MG63 (cell line): ENCODE measurements around the gene MSI2. TPM values are rescaled to one million over a fixed set of nuclear protein-coding genes. Genes with fewer than 3 reads are reported as not detected.

Experiments used
- DNase-seq: peaks from one replicate; pipeline ENCODE4 v3.0.0-alpha.2; 2020
- H3K27me3 ChIP-seq: fragments of 250-450 bp; sonication (Bioruptor Pico); 2 replicates; pipeline ENCODE4 v1.5.1; 2020; ENCODE audit warnings: mild to moderate bottlenecking, moderate library complexity
- H3K36me3 ChIP-seq: fragments of 250-450 bp; sonication (Bioruptor Pico); 2 replicates; pipeline ENCODE4 v1.5.1; 2020; ENCODE audit warnings: mild to moderate bottlenecking, moderate library complexity
- H3K4me3 ChIP-seq: fragments of 250-450 bp; sonication (Bioruptor Pico); 2 replicates; pipeline ENCODE4 v1.5.1; 2020; ENCODE audit warnings: mild to moderate bottlenecking, moderate library complexity
- H3K9me3 ChIP-seq: fragments of 250-450 bp; sonication (Bioruptor Pico); 2 replicates; pipeline ENCODE4 v1.5.1; 2020; ENCODE audit warnings: mild to moderate bottlenecking, moderate library complexity
- total RNA-seq: library from RNA; depleted of rRNA; stranded (reverse); fragments of >200 nt; shearing (Covaris generic); gene quantifications from 2 replicates; pipeline ENCODE4 v1.2.3, GENCODE V29; 2014; ENCODE audit warnings: low replicate concordance

The MSI2 gene
- total RNA-seq, 1 experiment from 2014 or later = 2.8 TPM

DNA sequence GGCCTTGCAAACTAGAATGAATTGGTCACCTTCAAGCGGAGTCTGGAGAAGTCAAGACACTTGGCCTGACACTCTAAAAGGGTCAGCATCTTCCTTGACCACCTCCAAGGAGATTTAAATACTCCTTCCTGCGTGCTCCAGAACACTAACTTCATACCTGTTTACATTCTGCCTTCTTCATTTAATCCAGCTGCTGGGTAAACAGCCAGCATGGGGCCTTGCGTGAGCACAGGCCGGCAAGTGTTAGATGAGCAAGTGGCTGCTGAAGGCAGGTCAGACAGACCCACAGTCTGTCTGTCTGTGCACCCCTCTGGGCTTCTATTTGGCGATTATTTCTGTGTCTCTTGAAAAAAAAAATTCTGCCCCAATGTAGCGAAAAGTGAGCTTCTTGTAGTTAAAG is 153.8 kb downstream of the MSI2 start:
- no peaks in the 10 kb centered on the region for H3K36me3 ChIP-seq
- no peaks in the 10 kb centered on the region for H3K27me3 ChIP-seq
- no peak overlapping the region for H3K4me3 ChIP-seq
- no peak for DNase-seq
- H3K9me3 ChIP-seq = no peaks in the 10 kb centered on the region

DNA sequence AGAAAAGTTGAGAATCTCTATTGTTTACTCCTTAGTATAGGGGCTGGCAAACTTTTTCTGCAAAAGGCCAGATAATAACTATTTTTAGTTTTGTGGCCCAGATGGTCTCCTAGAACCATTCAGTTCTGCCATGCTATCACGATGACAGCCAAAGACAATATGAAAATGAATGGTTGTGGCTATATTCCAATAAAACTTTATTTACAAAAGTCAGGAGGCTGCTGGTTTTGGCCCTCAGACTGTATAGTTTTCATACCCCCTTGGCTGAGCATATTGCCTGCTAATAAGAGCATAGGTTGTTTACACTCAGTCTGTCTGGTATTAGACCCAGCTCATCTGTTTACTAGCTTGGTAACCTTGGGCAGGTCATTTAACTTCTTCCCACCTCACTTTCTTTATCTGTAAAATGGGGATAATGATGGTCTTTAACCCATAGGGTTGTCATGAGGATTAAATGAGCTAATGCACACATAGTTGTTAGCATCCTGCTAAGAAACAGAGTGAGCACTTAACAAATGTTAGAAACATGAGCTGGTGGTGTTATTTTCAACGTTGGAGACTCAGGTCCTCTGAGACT is 156.3 kb downstream of the MSI2 start:
- no peak overlapping the region for H3K4me3 ChIP-seq
- H3K36me3 ChIP-seq = no peaks in the 10 kb centered on the region
- DNase-seq = no peak
- H3K9me3 ChIP-seq = no peaks in the 10 kb centered on the region
- H3K27me3 ChIP-seq = no peaks in the 10 kb centered on the region

DNA sequence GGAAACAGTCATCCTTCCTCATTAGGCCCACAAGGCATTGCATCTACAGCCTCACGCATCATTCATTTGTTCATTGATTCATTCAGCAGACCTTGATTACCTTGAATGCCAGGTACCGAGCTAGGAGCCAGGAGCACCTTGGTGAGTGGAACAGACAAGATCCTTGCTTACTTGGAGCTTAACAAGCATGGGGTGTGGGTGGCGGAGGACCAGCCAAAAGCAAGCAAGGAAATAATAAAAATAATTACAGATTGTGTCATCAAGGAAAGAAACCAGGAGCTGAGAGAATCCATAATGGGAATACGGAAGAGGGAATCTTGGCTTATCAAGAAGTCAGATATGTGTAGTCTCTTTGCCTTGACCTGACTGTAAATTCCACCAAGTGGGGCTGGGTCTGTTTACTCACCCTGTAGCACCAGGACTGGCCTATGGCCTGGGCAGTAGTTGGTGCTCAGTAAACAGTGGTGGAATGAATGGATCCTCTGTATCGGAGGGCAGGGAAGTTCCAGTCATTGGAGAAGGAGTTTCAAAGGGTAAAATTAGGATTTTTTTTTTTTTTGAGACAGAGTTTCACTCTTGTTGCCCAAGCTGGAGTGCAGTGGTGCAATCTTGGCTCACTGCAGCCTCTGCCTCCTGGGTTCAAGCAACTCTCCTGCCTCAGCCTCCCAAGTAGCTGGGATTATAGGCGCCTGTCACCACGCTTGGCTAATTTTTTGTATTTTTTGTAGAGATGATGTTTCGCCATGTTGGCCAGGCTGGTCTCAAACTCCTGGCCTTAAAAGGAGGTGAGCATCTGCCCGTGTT is 157.7 kb downstream of the MSI2 start:
- DNase-seq = no peak
- H3K36me3 ChIP-seq = no peaks in the 10 kb centered on the region
- no peak overlapping the region for H3K4me3 ChIP-seq
- H3K27me3 ChIP-seq = no peaks in the 10 kb centered on the region
- H3K9me3 ChIP-seq = no peaks in the 10 kb centered on the region

DNA sequence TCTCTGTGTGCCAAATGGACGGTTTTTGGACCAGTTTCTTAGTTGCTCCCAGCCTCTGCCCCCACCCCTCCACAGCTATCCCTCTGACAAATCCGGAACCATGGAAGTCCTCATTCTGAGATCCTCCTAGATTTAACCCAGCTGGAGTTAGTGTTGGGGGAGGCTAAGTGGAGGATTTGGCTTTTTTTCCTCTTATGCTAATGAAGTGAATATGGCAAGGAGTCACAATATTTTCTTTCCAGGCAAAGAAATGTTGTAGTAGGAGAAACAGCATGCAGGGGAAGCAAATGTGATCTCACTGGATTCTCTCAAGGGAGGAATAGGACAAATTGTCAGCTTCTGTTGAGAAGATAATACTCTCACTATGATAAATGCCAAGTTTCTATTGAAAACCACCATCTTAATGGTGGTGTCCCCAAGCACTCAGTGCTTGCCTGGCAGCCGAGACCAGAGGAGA is 159.5 kb downstream of the MSI2 start:
- DNase-seq = no peak
- no peaks in the 10 kb centered on the region for H3K9me3 ChIP-seq
- H3K36me3 ChIP-seq = no peaks in the 10 kb centered on the region
- H3K4me3 ChIP-seq = no peak overlapping the region
- no peaks in the 10 kb centered on the region for H3K27me3 ChIP-seq

DNA sequence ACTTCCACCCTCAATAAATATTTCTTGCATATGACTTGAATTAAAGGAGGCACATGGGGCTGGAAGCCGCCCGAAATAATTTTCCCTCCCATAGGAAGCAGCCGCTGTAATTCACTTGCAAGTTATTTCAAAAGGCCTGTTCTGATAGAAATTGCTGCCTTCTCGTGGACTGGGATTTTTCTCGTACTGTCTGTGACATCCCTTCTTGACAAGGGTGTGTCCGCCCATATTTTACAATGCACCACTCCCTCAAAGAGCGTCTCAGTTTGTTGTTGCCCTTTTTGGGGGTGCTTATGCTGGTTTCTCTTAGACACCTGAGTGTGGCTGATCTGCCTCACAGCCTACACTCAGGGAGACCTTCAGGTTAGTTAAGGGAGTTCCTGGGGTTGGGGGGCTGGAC is 160.0 kb downstream of the MSI2 start:
- Histone ChIP-seq H3K27me3 (no peaks in the 10 kb centered on the region), H3K36me3 (no peaks in the 10 kb centered on the region)

DNA sequence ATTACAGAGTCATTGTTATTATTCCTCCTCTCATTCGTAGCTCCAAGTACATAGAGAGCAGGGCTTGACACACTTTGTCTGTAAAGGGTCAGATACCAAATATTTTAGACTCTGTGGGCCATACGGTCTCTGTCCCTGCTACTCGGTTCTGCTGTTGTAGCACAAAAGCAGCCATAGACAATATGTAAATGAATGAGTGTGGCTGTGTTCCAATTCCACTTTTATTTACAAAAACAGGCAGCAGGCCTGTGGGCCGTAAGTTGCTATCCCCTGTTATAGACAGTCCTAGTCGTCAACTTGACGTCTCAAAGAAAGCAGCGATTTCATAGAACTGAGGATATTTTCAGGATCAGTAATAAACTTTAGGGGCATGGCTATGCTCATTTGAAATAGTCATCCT is 161.6 kb downstream of the MSI2 start:
- no peaks in the 10 kb centered on the region for H3K36me3 ChIP-seq
- no peak overlapping the region for H3K4me3 ChIP-seq
- no peaks in the 10 kb centered on the region for H3K27me3 ChIP-seq
- DNase-seq = no peak
- H3K9me3 ChIP-seq = no peaks in the 10 kb centered on the region

More for the DNA sequence above, 160.0 kb downstream of the MSI2 start:
- Histone ChIP-seq H3K4me3 (no peak overlapping the region), H3K9me3 (no peaks in the 10 kb centered on the region)
- DNase-seq = no peak

DNA sequence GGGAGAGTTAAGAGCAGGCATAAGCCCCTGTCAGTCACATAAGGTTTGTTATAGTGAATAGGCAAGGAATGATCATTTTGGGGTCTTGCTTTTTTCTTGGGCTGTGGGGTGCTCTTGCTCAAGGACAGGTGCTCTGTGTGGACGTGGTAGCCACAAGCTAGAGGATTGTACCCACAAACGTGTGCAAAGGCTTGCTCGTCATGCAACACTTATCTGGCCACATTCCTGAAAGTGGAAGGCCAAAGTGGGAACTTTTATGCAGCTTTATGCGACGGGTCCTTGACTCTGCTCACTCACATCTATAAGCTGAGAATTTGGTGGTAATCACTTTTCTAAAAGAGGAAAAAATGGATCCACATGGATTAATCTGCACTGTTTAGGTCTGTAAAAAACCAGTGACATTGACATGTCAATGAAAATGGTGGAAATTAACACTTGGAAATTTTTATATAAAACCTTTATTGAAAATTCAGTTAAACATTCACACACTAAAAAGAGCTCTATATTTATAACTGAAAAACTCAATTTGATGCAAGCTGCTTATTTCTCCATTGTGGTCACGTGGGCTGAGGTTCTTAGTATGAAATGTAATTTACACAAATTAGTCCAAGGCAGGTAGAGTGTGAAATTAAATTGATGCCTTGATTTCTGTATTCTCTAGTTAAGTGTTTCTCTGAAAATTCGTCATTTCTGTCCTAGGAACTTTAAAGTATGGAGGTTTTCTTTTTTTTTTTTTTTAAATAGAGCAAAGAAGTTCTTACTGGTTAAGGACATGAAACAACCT is 162.3 kb downstream of the MSI2 start:
- no peaks in the 10 kb centered on the region for H3K27me3 ChIP-seq
- DNase-seq = no peak
- H3K4me3 ChIP-seq = no peak overlapping the region
- no peaks in the 10 kb centered on the region for H3K36me3 ChIP-seq
- H3K9me3 ChIP-seq = no peaks in the 10 kb centered on the region

DNA sequence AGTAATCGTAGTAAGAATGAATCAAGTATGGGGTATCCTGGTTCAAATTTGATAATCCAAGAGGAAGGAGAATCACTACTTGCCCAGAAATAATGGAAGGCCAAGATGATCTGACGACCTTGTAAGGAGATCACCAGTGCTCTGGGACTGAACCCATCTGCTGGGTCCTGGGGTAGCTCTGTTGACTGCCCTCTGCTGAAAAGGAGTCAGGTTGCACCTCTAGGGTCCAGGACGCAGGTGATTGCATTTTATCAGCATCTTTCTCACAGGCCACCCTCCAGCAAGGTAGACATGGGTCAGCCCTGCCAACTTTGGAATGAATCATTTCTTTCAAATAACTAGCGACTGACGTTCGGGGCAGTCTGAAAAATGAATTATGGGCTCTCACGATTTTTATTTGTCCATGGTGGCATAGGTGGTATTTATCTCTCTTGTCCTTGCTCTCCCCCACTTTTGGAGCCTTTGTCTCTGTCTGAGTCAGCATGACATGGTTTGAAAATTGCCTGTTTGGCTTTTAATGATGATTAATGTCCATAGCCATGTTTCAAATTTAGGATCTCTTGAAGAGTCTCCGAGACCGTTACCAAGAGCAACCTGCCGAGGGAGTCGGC is 163.7 kb downstream of the MSI2 start:
- no peaks in the 10 kb centered on the region for H3K9me3 ChIP-seq
- H3K36me3 ChIP-seq = no peaks in the 10 kb centered on the region
- no peaks in the 10 kb centered on the region for H3K27me3 ChIP-seq
- no peak overlapping the region for H3K4me3 ChIP-seq
- no peak for DNase-seq

DNA sequence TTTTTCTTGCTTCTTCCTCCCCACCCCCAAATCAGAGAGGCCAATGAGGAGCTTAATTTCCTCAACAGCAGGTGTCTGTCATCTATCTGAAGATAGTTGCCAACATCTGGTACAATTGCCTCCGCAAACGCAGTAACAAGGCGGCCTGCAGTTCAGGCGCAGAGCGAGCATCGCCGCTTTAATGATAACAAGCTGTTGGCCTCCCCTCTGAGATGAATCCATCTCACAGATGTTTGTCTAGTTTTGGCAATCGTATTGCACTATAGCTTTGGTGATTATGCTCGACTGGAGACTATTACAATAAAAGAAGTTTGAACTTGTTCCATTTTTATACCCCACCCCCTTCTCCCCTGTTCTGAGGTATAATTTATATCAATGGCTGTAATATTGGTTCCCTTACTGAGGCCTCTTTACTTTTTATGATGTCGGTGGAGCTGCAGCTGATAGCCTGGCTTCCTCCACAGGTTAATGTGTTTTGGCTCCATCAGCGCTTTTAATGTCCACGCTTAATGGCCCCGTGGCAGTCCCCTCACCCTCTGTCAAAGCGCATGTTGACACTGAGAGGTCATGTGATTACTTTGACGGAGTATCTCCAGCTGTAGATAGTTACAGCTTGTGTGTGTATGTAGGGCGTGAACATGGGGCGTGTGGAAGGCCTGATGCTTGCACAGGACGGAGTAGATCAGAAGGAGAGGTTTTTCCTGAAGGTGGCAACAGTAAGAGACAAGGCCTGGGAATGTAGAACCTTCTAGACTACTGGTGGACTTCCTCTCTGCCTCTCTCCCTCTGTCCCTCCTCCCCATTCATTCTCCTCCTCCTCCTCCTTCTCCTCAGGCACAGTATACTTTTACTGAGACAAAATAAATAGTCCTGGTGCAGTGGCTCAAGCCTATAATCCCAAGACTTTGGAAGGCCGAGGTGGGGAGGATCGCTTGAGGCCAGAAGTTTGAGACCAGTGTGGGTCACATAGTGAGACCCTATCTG is 164.7 kb downstream of the MSI2 start:
- Histone ChIP-seq H3K9me3 (no peaks in the 10 kb centered on the region), H3K36me3 (no peaks in the 10 kb centered on the region), H3K27me3 (no peaks in the 10 kb centered on the region), H3K4me3 (no peak overlapping the region)
- no peak for DNase-seq

DNA sequence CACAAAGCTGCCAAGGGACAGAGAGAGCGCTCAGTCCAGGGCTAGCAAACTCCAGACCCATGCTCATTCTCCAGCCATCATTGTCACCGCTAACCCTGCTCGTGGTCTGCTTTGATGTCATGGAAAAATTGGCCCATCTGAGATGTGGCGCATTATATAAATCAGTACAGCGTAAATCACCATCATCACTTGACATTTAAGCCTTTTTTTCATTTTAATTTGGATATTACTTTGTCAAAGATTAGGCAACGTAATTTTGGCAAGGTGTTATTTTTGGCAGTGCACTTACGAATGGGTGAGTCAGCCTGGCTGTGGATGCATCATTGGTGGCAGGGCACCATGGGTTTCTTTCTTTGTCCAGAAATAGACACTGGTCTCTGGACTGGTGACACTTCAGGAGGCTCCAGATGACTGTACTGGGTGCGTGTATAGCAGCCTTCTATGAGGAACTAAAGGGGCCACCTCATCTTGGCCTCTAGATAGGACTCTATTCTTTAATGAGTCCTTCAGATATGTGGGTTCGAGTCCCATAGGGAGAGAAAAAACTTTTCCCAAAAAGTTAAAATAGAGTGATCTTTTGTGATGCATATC is 166.3 kb downstream of the MSI2 start:
- DNase-seq = peak; percentile 53
- H3K36me3 ChIP-seq = no peaks in the 10 kb centered on the region
- H3K4me3 ChIP-seq = no peak overlapping the region
- no peaks in the 10 kb centered on the region for H3K9me3 ChIP-seq
- no peaks in the 10 kb centered on the region for H3K27me3 ChIP-seq

DNA sequence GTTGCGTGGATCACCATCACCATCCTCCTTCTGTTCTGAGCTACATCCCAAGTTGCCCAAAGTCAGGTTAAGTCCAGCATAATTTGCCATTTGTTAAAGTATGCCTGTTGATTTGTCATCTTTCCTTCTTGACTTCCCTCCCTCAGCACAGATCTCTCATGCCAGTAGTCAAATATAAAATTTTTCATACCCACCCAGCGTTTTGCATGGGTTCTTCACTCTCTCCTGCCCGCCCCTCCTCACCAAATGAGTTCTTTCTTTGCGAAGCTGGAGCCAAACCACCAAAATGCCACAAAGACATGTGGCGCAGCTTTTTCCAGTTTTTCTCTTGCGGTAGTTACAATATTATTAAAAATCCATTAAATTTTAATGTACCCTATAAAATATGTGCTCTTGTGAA is 167.2 kb downstream of the MSI2 start:
- no peak for DNase-seq
- Histone ChIP-seq H3K9me3 (no peaks in the 10 kb centered on the region), H3K36me3 (no peaks in the 10 kb centered on the region), H3K27me3 (no peaks in the 10 kb centered on the region), H3K4me3 (no peak overlapping the region)

DNA sequence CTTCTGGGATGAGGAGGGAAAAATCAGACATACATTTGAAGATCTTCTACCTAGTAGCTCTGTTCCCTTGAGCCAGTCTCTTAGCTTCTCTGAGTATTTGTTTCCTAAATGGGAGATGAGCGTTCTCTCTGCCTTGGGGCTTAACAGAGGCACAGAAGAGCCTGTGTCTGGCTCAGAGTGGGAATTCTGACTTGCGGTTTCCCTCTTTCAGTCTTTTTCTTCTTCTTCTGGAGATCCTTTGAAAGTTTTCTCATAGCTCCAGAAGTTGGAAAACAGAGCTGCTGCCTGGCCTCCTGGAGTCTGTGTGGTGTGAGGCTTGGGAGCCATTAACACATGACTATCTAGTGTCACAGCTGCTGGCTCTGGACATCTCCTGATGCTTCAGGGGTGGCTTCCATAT is 167.9 kb downstream of the MSI2 start:
- H3K36me3 ChIP-seq = no peaks in the 10 kb centered on the region
- no peak overlapping the region for H3K4me3 ChIP-seq
- DNase-seq = no peak
- H3K27me3 ChIP-seq = no peaks in the 10 kb centered on the region
- no peaks in the 10 kb centered on the region for H3K9me3 ChIP-seq

DNA sequence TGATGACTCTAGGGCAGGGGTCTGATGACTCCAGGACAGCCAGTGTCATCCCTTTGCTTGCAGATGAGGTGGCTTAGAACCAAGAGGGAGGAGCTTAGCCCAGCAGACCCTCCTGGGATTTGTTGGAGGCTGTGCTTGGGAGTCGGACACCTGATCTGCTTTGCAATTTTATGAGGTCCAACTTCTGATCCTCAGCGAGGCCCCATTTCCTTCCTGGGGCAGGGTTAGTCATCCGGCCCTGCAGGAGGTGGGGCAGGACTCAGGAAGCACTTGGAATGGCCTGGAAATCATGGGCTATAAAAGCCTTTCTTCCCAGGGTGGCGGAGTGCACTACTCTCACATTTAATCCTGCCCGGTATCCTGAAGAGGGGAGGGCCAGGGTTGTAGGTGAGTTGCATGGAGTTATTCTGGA is 168.5 kb downstream of the MSI2 start:
- peak; percentile 53 for DNase-seq
- H3K27me3 ChIP-seq = no peaks in the 10 kb centered on the region
- H3K36me3 ChIP-seq = no peaks in the 10 kb centered on the region
- no peaks in the 10 kb centered on the region for H3K9me3 ChIP-seq
- H3K4me3 ChIP-seq = no peak overlapping the region

DNA sequence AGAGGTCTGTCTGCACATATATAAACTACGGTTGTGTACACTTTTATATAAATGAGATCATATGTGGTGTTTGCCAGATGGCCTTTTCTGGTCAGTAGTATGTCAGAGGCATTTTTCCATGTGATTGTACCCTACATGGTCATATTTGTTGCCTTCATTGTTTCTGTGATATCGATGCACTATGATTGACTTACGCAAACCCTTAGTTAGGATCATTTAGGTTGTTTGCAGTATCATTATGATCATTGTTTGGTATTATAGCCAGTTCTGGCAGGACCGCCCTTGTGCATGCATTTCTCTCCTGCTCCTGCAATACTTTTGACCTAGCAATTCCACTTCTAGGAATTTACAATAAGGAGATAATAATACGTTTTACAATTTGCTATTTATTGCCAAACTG is 169.1 kb downstream of the MSI2 start:
- no peaks in the 10 kb centered on the region for H3K9me3 ChIP-seq

DNA sequence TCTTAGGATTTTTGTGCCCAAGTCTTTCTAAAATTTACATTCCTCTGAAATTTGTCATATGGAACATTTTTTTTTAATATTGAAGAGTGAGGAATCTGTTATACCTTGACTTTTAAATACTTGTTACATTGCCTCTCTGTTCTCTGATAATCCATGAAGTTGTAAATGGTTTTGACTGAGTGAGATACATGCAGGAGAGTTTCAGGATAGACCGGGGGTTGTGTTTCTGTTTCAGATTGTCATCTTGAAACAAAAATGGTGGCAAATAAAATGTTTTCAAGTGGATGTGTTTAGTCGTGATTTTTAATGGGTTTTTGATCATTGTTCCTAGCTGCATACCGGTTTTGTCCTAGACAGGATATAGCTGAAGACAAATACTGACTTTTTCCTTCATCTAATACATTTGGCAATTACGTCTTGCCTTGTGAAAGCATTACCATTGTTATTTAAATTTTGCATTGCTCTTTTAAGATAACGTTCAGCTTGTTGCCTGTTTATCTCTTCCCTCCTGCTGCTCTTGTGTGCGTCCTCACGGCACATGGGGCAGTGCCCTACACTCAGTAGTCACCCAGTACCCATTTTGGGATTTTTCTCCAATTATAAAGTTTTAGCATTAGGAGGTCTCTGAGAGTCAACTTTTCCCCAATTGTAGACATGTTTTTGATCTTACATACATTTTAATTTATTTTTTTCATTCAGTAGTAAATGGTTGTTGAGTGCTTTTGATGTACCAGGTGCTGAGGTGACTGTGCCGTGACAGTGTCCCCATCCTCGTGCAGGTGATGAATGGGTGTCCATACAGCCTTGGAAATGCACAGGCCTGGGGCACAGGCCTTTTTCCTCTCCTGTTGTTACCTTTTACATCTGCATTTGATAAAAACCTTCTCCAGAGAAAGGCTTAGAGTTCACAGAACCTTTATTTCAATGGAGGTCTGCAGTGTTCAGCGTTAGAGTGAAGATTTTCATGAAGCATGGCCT is 169.9 kb downstream of the MSI2 start:
- Histone ChIP-seq H3K9me3 (no peaks in the 10 kb centered on the region), H3K36me3 (no peaks in the 10 kb centered on the region), H3K27me3 (no peaks in the 10 kb centered on the region), H3K4me3 (no peak overlapping the region)
- DNase-seq = no peak

More for the DNA sequence above, 169.1 kb downstream of the MSI2 start:
- Histone ChIP-seq H3K4me3 (no peak overlapping the region), H3K36me3 (no peaks in the 10 kb centered on the region), H3K27me3 (no peaks in the 10 kb centered on the region)
- DNase-seq = no peak
